HEK293 (cell line): ENCODE data around the gene SCLT1.

ENCODE experiments used
- CTCF ChIA-PET: fragments of 350-600 bp; formaldehyde crosslinking; extraction: SDS; loops from one replicate; lab custom pipeline; 2021; ENCODE audit warnings: antibody characterized with exemption; lab: Yijun Ruan, JAX
- POLR2A ChIA-PET: fragments of 300-600 bp; formaldehyde crosslinking; extraction: SDS; loops from one replicate; lab custom pipeline; 2020; ENCODE audit warnings: antibody characterized with exemption, inconsistent platforms; lab: Yijun Ruan, JAX
- H3K27ac ChIP-seq: fragments of 200-500 bp; sonication (Bioruptor generic); 2 replicates; pipeline ENCODE4 v1.5.1; 2014; ENCODE audit warnings: low read depth, low read length, control low read depth, inconsistent platforms; ENCODE audit errors: extremely low read depth
- H3K36me3 ChIP-seq, 2 experiments: fragments of 200-500 bp in 1 of 2; sonication (Bioruptor generic) in 1 of 2; 1 replicate in 1 of 2; 2 replicates in 1 of 2; pipeline ENCODE4 v1.5.1; 2014 to 2017; ENCODE audit warnings: inconsistent platforms in 2 of 2, low read length in 2 of 2; ENCODE audit not compliant: control insufficient read depth in 2 of 2, insufficient read depth in 1 of 2
- H3K4me1 ChIP-seq: fragments of 200-500 bp; sonication (Bioruptor generic); 2 replicates; pipeline ENCODE4 v1.5.1; 2014; ENCODE audit warnings: mild to moderate bottlenecking, low read length, inconsistent platforms; ENCODE audit not compliant: control insufficient read depth, insufficient read depth
- H3K4me3 ChIP-seq: 2 replicates; pipeline ENCODE4 v1.5.1; 2011; ENCODE audit warnings: low read depth, mild to moderate bottlenecking, control low read depth, low read length, moderate library complexity
- H3K9me3 ChIP-seq: fragments of 200-500 bp; sonication (Bioruptor generic); 2 replicates; pipeline ENCODE4 v1.5.1; 2014; ENCODE audit warnings: low read depth, low read length, inconsistent platforms; ENCODE audit not compliant: control insufficient read depth, insufficient read depth
- ATF2 ChIP-seq: fragments of 450-650 bp; formaldehyde crosslinking; IDR thresholded peaks from 2 replicates; pipeline ENCODE4 v1.5.1; 2016; ENCODE audit warnings: missing biosample characterization, missing genetic modification characterization, low read depth
- GLIS1 ChIP-seq: fragments of 450-650 bp; formaldehyde crosslinking; IDR thresholded peaks from 2 replicates; pipeline ENCODE4 v1.5.1; 2016; ENCODE audit warnings: missing biosample characterization, missing genetic modification characterization
- KLF1 ChIP-seq: fragments of 450-650 bp; formaldehyde crosslinking; IDR thresholded peaks from 2 replicates; pipeline ENCODE4 v1.5.1; 2016; ENCODE audit warnings: missing biosample characterization, missing genetic modification characterization
- MYNN ChIP-seq: fragments of 450-650 bp; formaldehyde crosslinking; IDR thresholded peaks from 2 replicates; pipeline ENCODE4 v1.5.1; 2016; ENCODE audit warnings: missing biosample characterization, missing genetic modification characterization, borderline replicate concordance
- PRDM4 ChIP-seq: fragments of 450-650 bp; formaldehyde crosslinking; IDR thresholded peaks from 2 replicates; pipeline ENCODE4 v1.5.1; 2017; ENCODE audit warnings: missing biosample characterization, missing genetic modification characterization
- REPIN1 ChIP-seq: fragments of 450-650 bp; formaldehyde crosslinking; IDR thresholded peaks from 2 replicates; pipeline ENCODE4 v1.5.1; 2017; ENCODE audit warnings: missing biosample characterization, missing genetic modification characterization, low read depth
- SP2 ChIP-seq: fragments of 450-650 bp; formaldehyde crosslinking; IDR thresholded peaks from 2 replicates; pipeline ENCODE4 v1.5.1; 2016; ENCODE audit warnings: missing biosample characterization, missing genetic modification characterization
- YY1 ChIP-seq: fragments of 450-650 bp; formaldehyde crosslinking; IDR thresholded peaks from 2 replicates; pipeline ENCODE4 v1.5.1; 2018; ENCODE audit warnings: missing biosample characterization, missing genetic modification characterization
- ZBTB20 ChIP-seq: fragments of 450-650 bp; formaldehyde crosslinking; IDR thresholded peaks from 2 replicates; pipeline ENCODE4 v1.5.1; 2016; ENCODE audit warnings: missing biosample characterization, missing genetic modification characterization
- ZBTB48 ChIP-seq: fragments of 450-650 bp; formaldehyde crosslinking; IDR thresholded peaks from 2 replicates; pipeline ENCODE4 v1.5.1; 2016; ENCODE audit warnings: missing biosample characterization, missing genetic modification characterization
- ZFP37 ChIP-seq: fragments of 450-650 bp; formaldehyde crosslinking; IDR thresholded peaks from 2 replicates; pipeline ENCODE4 v1.5.1; 2016; ENCODE audit warnings: missing biosample characterization, missing genetic modification characterization
- ZNF132 ChIP-seq: fragments of 450-650 bp; formaldehyde crosslinking; IDR thresholded peaks from 2 replicates; pipeline ENCODE4 v1.5.1; 2017; ENCODE audit warnings: missing biosample characterization, missing genetic modification characterization, borderline replicate concordance
- ZNF2 ChIP-seq: fragments of 450-650 bp; formaldehyde crosslinking; IDR thresholded peaks from 2 replicates; pipeline ENCODE4 v1.5.1; 2016; ENCODE audit warnings: missing biosample characterization, missing genetic modification characterization
- ZNF223 ChIP-seq: fragments of 450-650 bp; formaldehyde crosslinking; IDR thresholded peaks from 2 replicates; pipeline ENCODE4 v1.5.1; 2016; ENCODE audit warnings: missing biosample characterization, missing genetic modification characterization
- ZNF248 ChIP-seq: fragments of 450-650 bp; formaldehyde crosslinking; IDR thresholded peaks from 2 replicates; pipeline ENCODE4 v1.5.1; 2017; ENCODE audit warnings: missing biosample characterization, missing genetic modification characterization
- ZNF302 ChIP-seq: fragments of 450-650 bp; formaldehyde crosslinking; IDR thresholded peaks from 2 replicates; pipeline ENCODE4 v1.5.1; 2016; ENCODE audit warnings: missing biosample characterization, missing genetic modification characterization, low read depth
- ZNF488 ChIP-seq: fragments of 450-650 bp; formaldehyde crosslinking; IDR thresholded peaks from 2 replicates; pipeline ENCODE4 v1.5.1; 2016; ENCODE audit warnings: missing biosample characterization, missing genetic modification characterization
- ZNF658 ChIP-seq: fragments of 450-650 bp; formaldehyde crosslinking; IDR thresholded peaks from 2 replicates; pipeline ENCODE4; 2016; ENCODE audit warnings: missing biosample characterization, missing genetic modification characterization
- ZNF664 ChIP-seq: fragments of 450-650 bp; formaldehyde crosslinking; IDR thresholded peaks from 2 replicates; pipeline ENCODE4 v1.5.1; 2016; ENCODE audit warnings: missing biosample characterization, missing genetic modification characterization
- ZNF777 ChIP-seq: fragments of 450-650 bp; formaldehyde crosslinking; IDR thresholded peaks from 2 replicates; pipeline ENCODE4 v1.5.1; 2017; ENCODE audit warnings: missing biosample characterization, missing genetic modification characterization, borderline replicate concordance
- TF ChIP-seq, protein P1 (sequence below): fragments of 450-650 bp; formaldehyde crosslinking; IDR thresholded peaks from 2 replicates; pipeline ENCODE4 v1.5.1; 2016; ENCODE audit warnings: missing biosample characterization, missing genetic modification characterization
- TF ChIP-seq, protein P2 (sequence below): fragments of 450-650 bp; formaldehyde crosslinking; IDR thresholded peaks from 2 replicates; pipeline ENCODE4 v1.5.0; 2017; ENCODE audit warnings: missing biosample characterization, missing genetic modification characterization, borderline replicate concordance
- TF ChIP-seq, protein P3 (sequence below): fragments of 450-650 bp; formaldehyde crosslinking; IDR thresholded peaks from 2 replicates; pipeline ENCODE4 v1.5.1; 2016; ENCODE audit warnings: missing biosample characterization, missing genetic modification characterization
- TF ChIP-seq, protein P4 (sequence below): fragments of 450-650 bp; formaldehyde crosslinking; IDR thresholded peaks from 2 replicates; pipeline ENCODE4 v1.5.1; 2016; ENCODE audit warnings: missing biosample characterization, missing genetic modification characterization

The SCLT1 gene

DNA sequence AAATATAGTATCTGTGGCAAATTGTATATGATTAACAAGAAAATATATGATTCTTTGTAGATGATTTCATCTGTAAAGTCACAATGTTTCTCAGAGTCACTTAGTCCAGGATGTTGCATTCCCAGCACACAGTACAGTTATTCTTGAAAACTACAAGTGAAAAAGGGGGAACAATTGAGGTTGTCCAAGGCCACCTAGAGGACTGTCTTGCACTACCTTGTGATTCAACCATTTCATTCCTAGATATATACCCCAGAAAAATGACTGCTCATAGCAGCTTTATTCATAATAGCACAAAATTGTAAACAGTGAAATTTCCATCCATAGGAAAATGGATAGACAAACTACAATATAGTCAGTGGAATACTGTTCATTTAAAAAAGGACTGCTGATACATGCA is 18.6 kb upstream of the SCLT1 start:
- CTCF ChIA-PET, result no interaction called here
- Histone ChIP-seq H3K9me3 (no peaks in the 10 kb centered on the region), H3K36me3 (peaks cover 0 to 19% of the 10 kb centered on the region in 2 experiments; a peak in 1 of 3 replicates), H3K4me3 (no peak overlapping the region), H3K4me1 (no peaks in the 10 kb centered on the region), H3K27ac (no peak overlapping the region)
- POLR2A ChIA-PET, result no interaction called here
- TF ChIP-seq GLIS1 (tag by site-specific recombination), result no peak
- TF ChIP-seq ZNF2 (tag by site-specific recombination), result no peak
- TF ChIP-seq REPIN1 (tag by site-specific recombination), result no peak
- no peak for TF ChIP-seq ZBTB48 (tag by site-specific recombination)
- TF ChIP-seq YY1, result no peak
- TF ChIP-seq, protein P1, sequence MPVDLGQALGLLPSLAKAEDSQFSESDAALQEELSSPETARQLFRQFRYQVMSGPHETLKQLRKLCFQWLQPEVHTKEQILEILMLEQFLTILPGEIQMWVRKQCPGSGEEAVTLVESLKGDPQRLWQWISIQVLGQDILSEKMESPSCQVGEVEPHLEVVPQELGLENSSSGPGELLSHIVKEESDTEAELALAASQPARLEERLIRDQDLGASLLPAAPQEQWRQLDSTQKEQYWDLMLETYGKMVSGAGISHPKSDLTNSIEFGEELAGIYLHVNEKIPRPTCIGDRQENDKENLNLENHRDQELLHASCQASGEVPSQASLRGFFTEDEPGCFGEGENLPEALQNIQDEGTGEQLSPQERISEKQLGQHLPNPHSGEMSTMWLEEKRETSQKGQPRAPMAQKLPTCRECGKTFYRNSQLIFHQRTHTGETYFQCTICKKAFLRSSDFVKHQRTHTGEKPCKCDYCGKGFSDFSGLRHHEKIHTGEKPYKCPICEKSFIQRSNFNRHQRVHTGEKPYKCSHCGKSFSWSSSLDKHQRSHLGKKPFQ (tag by site-specific recombination), result no peak
- TF ChIP-seq PRDM4 (tag by site-specific recombination), result no peak
- TF ChIP-seq ZNF664 (tag by site-specific recombination), result no peak
- TF ChIP-seq ZFP37 (tag by site-specific recombination), result no peak
- no peak for TF ChIP-seq ZNF777 (tag by site-specific recombination)
- TF ChIP-seq SP2, result no peak
- no peak for TF ChIP-seq ZBTB20 (tag by site-specific recombination)
- TF ChIP-seq, protein P2, sequence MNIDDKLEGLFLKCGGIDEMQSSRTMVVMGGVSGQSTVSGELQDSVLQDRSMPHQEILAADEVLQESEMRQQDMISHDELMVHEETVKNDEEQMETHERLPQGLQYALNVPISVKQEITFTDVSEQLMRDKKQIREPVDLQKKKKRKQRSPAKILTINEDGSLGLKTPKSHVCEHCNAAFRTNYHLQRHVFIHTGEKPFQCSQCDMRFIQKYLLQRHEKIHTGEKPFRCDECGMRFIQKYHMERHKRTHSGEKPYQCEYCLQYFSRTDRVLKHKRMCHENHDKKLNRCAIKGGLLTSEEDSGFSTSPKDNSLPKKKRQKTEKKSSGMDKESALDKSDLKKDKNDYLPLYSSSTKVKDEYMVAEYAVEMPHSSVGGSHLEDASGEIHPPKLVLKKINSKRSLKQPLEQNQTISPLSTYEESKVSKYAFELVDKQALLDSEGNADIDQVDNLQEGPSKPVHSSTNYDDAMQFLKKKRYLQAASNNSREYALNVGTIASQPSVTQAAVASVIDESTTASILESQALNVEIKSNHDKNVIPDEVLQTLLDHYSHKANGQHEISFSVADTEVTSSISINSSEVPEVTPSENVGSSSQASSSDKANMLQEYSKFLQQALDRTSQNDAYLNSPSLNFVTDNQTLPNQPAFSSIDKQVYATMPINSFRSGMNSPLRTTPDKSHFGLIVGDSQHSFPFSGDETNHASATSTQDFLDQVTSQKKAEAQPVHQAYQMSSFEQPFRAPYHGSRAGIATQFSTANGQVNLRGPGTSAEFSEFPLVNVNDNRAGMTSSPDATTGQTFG (tag by site-specific recombination), result no peak

DNA sequence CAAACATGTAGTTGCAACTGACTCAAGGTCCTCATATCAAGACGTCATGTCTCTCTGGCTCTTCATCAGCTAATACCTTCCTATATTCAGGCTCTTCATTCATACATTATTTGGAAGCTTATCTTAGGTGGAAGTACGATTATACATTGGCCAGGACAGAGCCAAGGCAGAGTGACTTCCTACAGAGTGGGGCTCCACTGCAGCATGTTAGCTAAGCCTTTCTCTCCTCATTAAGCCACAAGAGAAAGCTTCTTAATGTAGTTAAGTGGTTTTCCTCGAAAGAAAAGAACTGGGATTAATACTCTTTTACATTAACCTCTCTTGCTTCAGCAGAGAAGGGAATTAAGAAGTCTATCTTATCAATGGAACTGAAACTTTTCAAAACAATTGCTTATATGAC is 17.6 kb upstream of the SCLT1 start:
- Histone ChIP-seq H3K4me3 (no peak overlapping the region), H3K4me1 (no peaks in the 10 kb centered on the region), H3K36me3 (peaks cover 0 to 19% of the 10 kb centered on the region in 2 experiments; a peak in 1 of 3 replicates), H3K27ac (no peak overlapping the region), H3K9me3 (no peaks in the 10 kb centered on the region)
- CTCF ChIA-PET, result no interaction called here
- POLR2A ChIA-PET, result no interaction called here
- no peak for TF ChIP-seq ZNF302 (tag by site-specific recombination)
- no peak for TF ChIP-seq ZNF488 (tag by site-specific recombination)
- TF ChIP-seq ZNF223, result no peak
- TF ChIP-seq MYNN (tag by site-specific recombination), result no peak
- TF ChIP-seq, protein P3, sequence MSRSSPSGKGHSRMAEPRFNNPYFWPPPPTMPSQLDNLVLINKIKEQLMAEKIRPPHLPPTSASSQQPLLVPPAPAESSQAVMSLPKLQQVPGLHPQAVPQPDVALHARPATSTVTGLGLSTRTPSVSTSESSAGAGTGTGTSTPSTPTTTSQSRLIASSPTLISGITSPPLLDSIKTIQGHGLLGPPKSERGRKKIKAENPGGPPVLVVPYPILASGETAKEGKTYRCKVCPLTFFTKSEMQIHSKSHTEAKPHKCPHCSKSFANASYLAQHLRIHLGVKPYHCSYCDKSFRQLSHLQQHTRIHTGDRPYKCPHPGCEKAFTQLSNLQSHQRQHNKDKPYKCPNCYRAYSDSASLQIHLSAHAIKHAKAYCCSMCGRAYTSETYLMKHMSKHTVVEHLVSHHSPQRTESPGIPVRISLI (tag by site-specific recombination), result no peak
- TF ChIP-seq KLF1 (tag by site-specific recombination), result no peak
- no peak for TF ChIP-seq ZNF658 (tag by site-specific recombination)
- no peak for TF ChIP-seq ATF2 (tag by site-specific recombination)
- TF ChIP-seq, protein P4, sequence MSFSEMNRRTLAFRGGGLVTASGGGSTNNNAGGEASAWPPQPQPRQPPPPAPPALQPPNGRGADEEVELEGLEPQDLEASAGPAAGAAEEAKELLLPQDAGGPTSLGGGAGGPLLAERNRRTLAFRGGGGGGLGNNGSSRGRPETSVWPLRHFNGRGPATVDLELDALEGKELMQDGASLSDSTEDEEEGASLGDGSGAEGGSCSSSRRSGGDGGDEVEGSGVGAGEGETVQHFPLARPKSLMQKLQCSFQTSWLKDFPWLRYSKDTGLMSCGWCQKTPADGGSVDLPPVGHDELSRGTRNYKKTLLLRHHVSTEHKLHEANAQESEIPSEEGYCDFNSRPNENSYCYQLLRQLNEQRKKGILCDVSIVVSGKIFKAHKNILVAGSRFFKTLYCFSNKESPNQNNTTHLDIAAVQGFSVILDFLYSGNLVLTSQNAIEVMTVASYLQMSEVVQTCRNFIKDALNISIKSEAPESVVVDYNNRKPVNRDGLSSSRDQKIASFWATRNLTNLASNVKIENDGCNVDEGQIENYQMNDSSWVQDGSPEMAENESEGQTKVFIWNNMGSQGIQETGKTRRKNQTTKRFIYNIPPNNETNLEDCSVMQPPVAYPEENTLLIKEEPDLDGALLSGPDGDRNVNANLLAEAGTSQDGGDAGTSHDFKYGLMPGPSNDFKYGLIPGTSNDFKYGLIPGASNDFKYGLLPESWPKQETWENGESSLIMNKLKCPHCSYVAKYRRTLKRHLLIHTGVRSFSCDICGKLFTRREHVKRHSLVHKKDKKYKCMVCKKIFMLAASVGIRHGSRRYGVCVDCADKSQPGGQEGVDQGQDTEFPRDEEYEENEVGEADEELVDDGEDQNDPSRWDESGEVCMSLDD (tag by site-specific recombination), result no peak
- no peak for TF ChIP-seq ZNF132 (tag by site-specific recombination)
- no peak for TF ChIP-seq ZNF248 (tag by site-specific recombination)
